ENCODE data around the gene ARL8B. TPM values are rescaled to one million over a fixed set of nuclear protein-coding genes. Genes with fewer than 3 reads are reported as not detected.
"Not testable (repeated sequence)": the region's sequence is repeated elsewhere in the genome, so short reads cannot be mapped to it uniquely, and the experiment has no call there.

ARL8B gene
- total RNA-seq, 4 donors from 2014 or later: 44.2 to 64.8 (median 49.9) TPM

DNA sequence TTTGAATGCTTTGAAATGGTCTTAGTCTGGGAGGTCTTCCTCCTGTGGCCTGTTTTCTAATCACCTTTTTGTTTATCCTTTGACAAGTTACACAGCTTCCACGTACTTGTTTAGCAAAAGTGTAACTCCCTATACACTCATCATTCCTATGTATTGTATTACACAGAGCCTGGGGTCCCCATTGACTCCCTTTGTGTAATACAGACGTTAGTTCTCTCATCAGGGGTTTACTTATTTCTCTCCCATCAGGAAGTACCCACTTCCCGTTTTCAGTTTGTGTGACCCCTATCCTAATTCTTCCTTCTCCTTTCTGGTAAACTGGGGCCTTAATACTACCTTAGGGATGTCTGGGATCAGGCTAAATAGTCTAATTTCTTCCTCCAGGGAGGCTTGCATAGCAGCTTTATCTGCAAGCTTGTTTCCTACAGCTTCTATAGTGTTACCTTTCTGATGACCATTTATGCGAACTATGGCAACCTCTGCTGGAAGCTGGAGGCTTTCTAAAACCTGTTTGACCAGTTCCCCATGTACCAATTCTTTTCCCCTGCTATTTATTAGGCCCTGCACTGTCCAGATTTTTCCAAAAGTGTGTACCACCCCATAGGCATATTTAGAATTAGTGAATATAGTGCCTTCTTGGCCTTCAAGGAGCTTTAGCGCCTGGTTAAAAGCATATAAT lies 22.4 kb downstream of the ARL8B start:
- DNase-seq (ENCODE audit: low spot score): no peak
- ATAC-seq (ENCODE audit: low FRiP score): no peak
- no peak for TF ChIP-seq CTCF (IDR thresholded peaks at IDR 0.05)

GRCh38 chr3:5145120-5145519 lies 23.0 kb downstream of the ARL8B start:
- DNase-seq (ENCODE audit: low spot score) (no peak), ATAC-seq (ENCODE audit: low FRiP score) (no peak)
- TF ChIP-seq CTCF (IDR thresholded peaks at IDR 0.05): no peak

DNA sequence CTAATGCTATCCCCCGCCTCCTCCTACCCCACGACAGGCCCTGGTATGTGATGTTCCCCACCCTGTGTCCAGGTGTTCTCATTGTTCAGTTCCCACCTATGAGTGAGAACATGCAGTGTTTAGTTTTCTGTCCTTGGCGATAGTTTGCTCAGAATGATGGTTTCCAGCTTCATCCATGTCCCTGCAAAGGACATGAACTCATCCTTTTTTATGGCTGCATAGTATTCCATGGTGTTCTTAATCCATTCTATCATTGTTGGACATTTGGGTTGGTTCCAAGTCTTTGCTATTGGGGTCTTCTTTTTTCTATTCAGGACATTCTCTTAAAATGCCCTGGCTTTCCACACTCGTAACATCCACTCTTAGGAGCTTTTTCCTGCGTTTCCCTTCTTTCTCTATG lies 25.1 kb downstream of the ARL8B start:
- not testable (repeated sequence) for DNase-seq (ENCODE audit: low spot score); ATAC-seq (ENCODE audit: low FRiP score)

DNA sequence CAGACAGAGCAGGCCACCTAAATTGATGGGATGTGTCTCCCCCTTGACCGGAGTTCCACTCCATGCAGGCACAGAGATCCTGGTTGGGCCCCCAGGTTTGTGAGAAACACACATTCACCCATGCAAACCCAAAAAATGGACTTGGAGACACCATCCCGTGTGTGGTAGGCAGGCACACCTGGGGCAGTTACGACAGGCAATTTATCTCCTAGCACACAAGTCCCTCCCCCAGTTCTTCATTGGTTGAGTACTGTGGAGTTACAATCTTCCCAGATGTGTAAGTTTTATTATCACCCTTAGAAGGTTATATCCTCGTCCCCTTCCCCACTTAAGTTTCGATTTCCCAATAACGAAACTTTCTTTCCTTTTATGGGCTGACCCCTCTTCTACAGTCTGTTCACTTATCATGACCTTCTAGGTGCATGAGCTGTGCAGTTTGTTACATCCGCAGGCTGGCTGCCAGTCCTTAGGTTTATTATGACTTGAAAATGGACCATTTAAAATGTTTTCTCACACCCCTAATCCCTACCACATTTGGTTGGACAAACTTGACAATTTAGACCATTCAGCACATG lies 27.3 kb downstream of the ARL8B start:
- ATAC-seq (ENCODE audit: low FRiP score): no peak
- no peak for DNase-seq (ENCODE audit: low spot score)
- TF ChIP-seq CTCF (IDR thresholded peaks at IDR 0.05): no peak

- ATAC-seq (ENCODE audit: low FRiP score): no peak
- DNase-seq (ENCODE audit: low spot score): no peak
- TF ChIP-seq CTCF (IDR thresholded peaks at IDR 0.05): no peak
Observed at GRCh38 chr3:5151586-5151985, 29.5 kb downstream of the ARL8B start.

- no peak for DNase-seq (ENCODE audit: low spot score)
- no peak for ATAC-seq (ENCODE audit: low FRiP score)
- no peak for TF ChIP-seq CTCF (IDR thresholded peaks at IDR 0.05)
Observed at GRCh38 chr3:5153074-5153473, 31.0 kb downstream of the ARL8B start.

- TF ChIP-seq CTCF (IDR thresholded peaks at IDR 0.05): no peak
Observed at GRCh38 chr3:5155241-5155640, 33.1 kb downstream of the ARL8B start.

More at GRCh38 chr3:5155241-5155640, 33.1 kb downstream of the ARL8B start:
- DNase-seq (ENCODE audit: low spot score) (no peak), ATAC-seq (ENCODE audit: low FRiP score) (no peak)

Measured in omental fat pad (tissue), 4 donors.